Measurements from ENCODE around the gene NRL.

DNA sequence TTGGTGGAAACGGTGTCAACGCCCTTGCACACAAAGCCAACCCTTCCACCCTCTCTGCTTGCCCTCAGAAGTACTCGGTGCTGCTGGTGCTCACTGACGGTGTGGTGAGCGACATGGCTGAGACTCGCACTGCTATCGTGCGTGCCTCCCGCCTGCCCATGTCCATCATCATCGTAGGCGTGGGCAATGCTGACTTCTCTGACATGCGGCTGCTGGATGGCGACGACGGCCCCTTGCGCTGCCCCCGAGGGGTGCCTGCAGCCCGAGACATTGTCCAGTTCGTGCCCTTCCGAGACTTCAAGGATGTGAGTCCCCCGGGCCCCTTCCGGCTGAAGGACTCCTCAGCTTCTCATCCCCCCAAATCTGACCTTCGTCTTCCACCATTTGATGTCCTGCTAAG is 37.7 kb downstream of the NRL start:
- TF ChIP-seq BHLHE40 (IDR thresholded peaks at IDR 0.05; ENCODE audit: borderline replicate concordance in 1 of 2, low read depth in 2 of 2, low read length in 1 of 2) (no peak), HDAC2 (IDR thresholded peaks at IDR 0.05) (no peak), CHD4 (IDR thresholded peaks at IDR 0.05) (no peak), STAT1 (conservative IDR thresholded peaks at IDR 0.05) (no peak), POLR2AphosphoS5 (IDR thresholded peaks at IDR 0.05; ENCODE audit: low read length) (no peak), TAF1 (IDR thresholded peaks at IDR 0.05; ENCODE audit: borderline replicate concordance, low read depth, low read length) (no peak), MYC (IDR thresholded peaks at IDR 0.05; ENCODE audit: insufficient read depth, insufficient read length, insufficient replicate concordance, low read length, severe bottlenecking) (no peak)
- TF ChIP-seq, protein P1, sequence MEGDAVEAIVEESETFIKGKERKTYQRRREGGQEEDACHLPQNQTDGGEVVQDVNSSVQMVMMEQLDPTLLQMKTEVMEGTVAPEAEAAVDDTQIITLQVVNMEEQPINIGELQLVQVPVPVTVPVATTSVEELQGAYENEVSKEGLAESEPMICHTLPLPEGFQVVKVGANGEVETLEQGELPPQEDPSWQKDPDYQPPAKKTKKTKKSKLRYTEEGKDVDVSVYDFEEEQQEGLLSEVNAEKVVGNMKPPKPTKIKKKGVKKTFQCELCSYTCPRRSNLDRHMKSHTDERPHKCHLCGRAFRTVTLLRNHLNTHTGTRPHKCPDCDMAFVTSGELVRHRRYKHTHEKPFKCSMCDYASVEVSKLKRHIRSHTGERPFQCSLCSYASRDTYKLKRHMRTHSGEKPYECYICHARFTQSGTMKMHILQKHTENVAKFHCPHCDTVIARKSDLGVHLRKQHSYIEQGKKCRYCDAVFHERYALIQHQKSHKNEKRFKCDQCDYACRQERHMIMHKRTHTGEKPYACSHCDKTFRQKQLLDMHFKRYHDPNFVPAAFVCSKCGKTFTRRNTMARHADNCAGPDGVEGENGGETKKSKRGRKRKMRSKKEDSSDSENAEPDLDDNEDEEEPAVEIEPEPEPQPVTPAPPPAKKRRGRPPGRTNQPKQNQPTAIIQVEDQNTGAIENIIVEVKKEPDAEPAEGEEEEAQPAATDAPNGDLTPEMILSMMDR (IDR thresholded peaks at IDR 0.05 in 2 of 3, conservative IDR thresholded peaks at IDR 0.05 in 1 of 3; ENCODE audit: control insufficient read depth in 2 of 3, extremely low read depth in 1 of 3, insufficient read depth in 1 of 3, low read depth in 3 of 3, low read length in 3 of 3): no peak

All from GM12878 (cell line).